Activated CD8-positive, alpha-beta memory T cell treated with anti-CD3 and anti-CD28 coated beads, Interleukin-2, amount 50 U/mL, for 24 hours (primary cell): ENCODE data around the gene POU4F3.

Experiments used
- DNase-seq: peaks from one replicate; pipeline ENCODE4 v3.0.0-alpha.2; 2020; ENCODE audit errors: extremely low read depth

Gene POU4F3

GRCh38 chr5:146340260-146341081 is 1.8 kb downstream of the POU4F3 start:
- no peak for DNase-seq

- no peak for DNase-seq
Measured at GRCh38 chr5:146341854-146342253, 3.2 kb downstream of the POU4F3 start.

- no peak for DNase-seq
Measured at GRCh38 chr5:146342519-146342881, 3.9 kb downstream of the POU4F3 start.

GRCh38 chr5:146342882-146343865 is 4.5 kb downstream of the POU4F3 start:
- DNase-seq: no peak

- no peak for DNase-seq
Measured at GRCh38 chr5:146344155-146345118, 5.8 kb downstream of the POU4F3 start.

GRCh38 chr5:146345240-146345577 is 6.6 kb downstream of the POU4F3 start:
- no peak for DNase-seq

- no peak for DNase-seq
Measured at GRCh38 chr5:146345578-146346366, 7.1 kb downstream of the POU4F3 start.

GRCh38 chr5:146357126-146357525 is 18.5 kb downstream of the POU4F3 start:
- DNase-seq: no peak

GRCh38 chr5:146359836-146360235 is 21.2 kb downstream of the POU4F3 start:
- no peak for DNase-seq

- DNase-seq: no peak
Measured at GRCh38 chr5:146363161-146363874, 24.7 kb downstream of the POU4F3 start.

GRCh38 chr5:146365618-146366017 is 27.0 kb downstream of the POU4F3 start:
- no peak for DNase-seq

GRCh38 chr5:146366904-146367303 is 28.3 kb downstream of the POU4F3 start:
- DNase-seq: no peak

- no peak for DNase-seq
Measured at GRCh38 chr5:146368137-146368536, 29.5 kb downstream of the POU4F3 start.

GRCh38 chr5:146369691-146370090 is 31.1 kb downstream of the POU4F3 start:
- DNase-seq: no peak

- no peak for DNase-seq
Measured at GRCh38 chr5:146376821-146377220, 38.2 kb downstream of the POU4F3 start.

GRCh38 chr5:146378986-146379385 is 40.3 kb downstream of the POU4F3 start:
- DNase-seq: no peak

GRCh38 chr5:146380714-146381113 is 42.1 kb downstream of the POU4F3 start:
- no peak for DNase-seq

GRCh38 chr5:146388386-146388785 is 49.7 kb downstream of the POU4F3 start:
- no peak for DNase-seq

- no peak for DNase-seq
Measured at GRCh38 chr5:146390469-146390868, 51.8 kb downstream of the POU4F3 start.
